ENCODE data around the gene CALD1.

GRCh38 chr7:134873253-134873652 lies 93.8 kb downstream of the CALD1 start:
- TF ChIP-seq ZFP3 (CRISPR knock-in tag; IDR thresholded peaks at IDR 0.05), result no peak
- no peak for TF ChIP-seq POU6F1 (CRISPR knock-in tag; IDR thresholded peaks at IDR 0.05; ENCODE audit: borderline replicate concordance, low read depth)
- TF ChIP-seq RARB (CRISPR knock-in tag; IDR thresholded peaks at IDR 0.05), result no peak

All from SK-N-SH treated with all-trans-retinoic acid at 6 μM for 48 hours (cell line).